HepG2 (cell line): ENCODE data around the gene MAN2B2. TPM values are rescaled to one million over a fixed set of nuclear protein-coding genes. Genes with fewer than 3 reads are reported as not detected.

Experiments used
- ATAC-seq: fragments of 200-7000 bp; cut with Tn5 transposase; 3 replicates; pipeline ENCODE4 v1.9.1; 2020; ENCODE audit warnings: mild to moderate bottlenecking, moderate library complexity
- BruUV-seq: library from RNA; stranded (reverse); fragments of 400-500 nt; replicated peaks from 2 replicates; lab custom pipeline; 2021; lab: Mats Ljungman, UMichigan
- CTCF ChIA-PET: fragments of 300-600 bp; formaldehyde crosslinking; extraction: SDS; loops from one replicate; lab custom pipeline; 2021; ENCODE audit warnings: low total read pairs, inconsistent platforms, low intra/inter-chr PET ratio; lab: Yijun Ruan, JAX
- POLR2A ChIA-PET: fragments of 350-600 bp; sonication (Branson Sonifier 250); formaldehyde crosslinking; loops from one replicate; lab custom pipeline; 2020; ENCODE audit warnings: antibody characterized with exemption, inconsistent platforms; lab: Yijun Ruan, JAX
- DNase-seq: peaks from one replicate; pipeline ENCODE4 v3.0.0-alpha.2; 2015; ENCODE audit warnings: low spot score
- FAIRE-seq: peaks from 3 replicates; lab custom pipeline; 2011; peaks lifted over from hg19 to GRCh38; lab: Jason Lieb, UNC
- H2AFZ ChIP-seq: one replicate; pipeline ENCODE4 v1.6.1; 2011; ENCODE audit warnings: low read length, inconsistent platforms
- H3K27ac ChIP-seq: fragments of 300-600 bp; 3 replicates; pipeline ENCODE4 v1.8.0; 2011; ENCODE audit warnings: mixed run types, mild to moderate bottlenecking, mixed read lengths, low read length, inconsistent platforms; ENCODE audit not compliant: insufficient read depth; ENCODE audit errors: extremely low read length
- H3K27me3 ChIP-seq, 2 experiments: fragments of 200-600 bp in 1 of 2; 2 replicates in 1 of 2; 3 replicates in 1 of 2; pipeline versions ENCODE4 v1.6.0 to v1.8.0; 2011; ENCODE audit warnings: low read length in 2 of 2, mild to moderate bottlenecking in 2 of 2, moderate library complexity in 2 of 2, inconsistent platforms in 1 of 2; ENCODE audit not compliant: insufficient read depth in 2 of 2, control insufficient read depth in 1 of 2
- H3K36me3 ChIP-seq, 2 experiments: fragments of 200-600 bp in 1 of 2; replicated peaks in 1 of 2; 2 replicates in 1 of 2; 3 replicates in 1 of 2; pipeline versions ENCODE4 v1.5.1 to v1.8.0; 2011; ENCODE audit warnings: low read length in 2 of 2, inconsistent platforms in 1 of 2; ENCODE audit not compliant: insufficient read depth in 2 of 2, control insufficient read depth in 1 of 2
- H3K4me1 ChIP-seq: 2 replicates; pipeline ENCODE4 v1.5.1; 2012; ENCODE audit warnings: low read length, inconsistent platforms; ENCODE audit not compliant: insufficient read depth
- H3K4me2 ChIP-seq: 2 replicates; pipeline ENCODE4 v1.6.0; 2011; ENCODE audit warnings: low read depth, low read length, inconsistent platforms
- H3K4me3 ChIP-seq, 3 experiments: fragments of 200-600 bp in 1 of 3; sonication (generic), shearing (Covaris generic) in 1 of 3; replicated peaks in 1 of 3; 2 replicates each; pipeline ENCODE4 v1.5.1; 2011 to 2016; ENCODE audit warnings: low read length in 3 of 3, inconsistent platforms in 2 of 3, low read depth in 2 of 3, mild to moderate bottlenecking in 2 of 3, control low read depth in 1 of 3, mixed read lengths in 1 of 3; ENCODE audit not compliant: insufficient read depth in 1 of 3
- H3K79me2 ChIP-seq: one replicate; pipeline ENCODE4 v1.6.1; 2011; ENCODE audit warnings: low read length, inconsistent platforms; ENCODE audit not compliant: insufficient read depth
- H3K9ac ChIP-seq: 2 replicates; pipeline ENCODE4 v1.6.0; 2011; ENCODE audit warnings: mild to moderate bottlenecking, low read depth, low read length, inconsistent platforms; ENCODE audit not compliant: insufficient read depth
- H3K9me3 ChIP-seq: 2 replicates; pipeline ENCODE4 v1.5.1; 2012; ENCODE audit warnings: mild to moderate bottlenecking, low read length
- H4K20me1 ChIP-seq: 2 replicates; pipeline ENCODE4 v1.6.0; 2011; ENCODE audit warnings: inconsistent platforms, mild to moderate bottlenecking, low read length, moderate library complexity; ENCODE audit not compliant: insufficient read depth
- ESRRA ChIP-seq: sonication (generic); formaldehyde crosslinking; IDR thresholded peaks from 2 replicates; pipeline ENCODE4 v1.5.1; 2020; ENCODE audit warnings: mild to moderate bottlenecking, low read depth, missing genetic modification reagents
- GFI1 ChIP-seq: sonication (generic); formaldehyde crosslinking; IDR thresholded peaks from 2 replicates; pipeline ENCODE4 v1.5.0; 2020; ENCODE audit warnings: missing genetic modification reagents, mild to moderate bottlenecking, borderline replicate concordance
- HNRNPH1 ChIP-seq: fragments of 200-400 bp; formaldehyde crosslinking; optimal IDR thresholded peaks from 2 replicates; pipeline ENCODE3; 2017; ENCODE audit warnings: mild to moderate bottlenecking, low read depth, low read length
- PCBP2 ChIP-seq: fragments of 200-400 bp; formaldehyde crosslinking; optimal IDR thresholded peaks from 2 replicates; pipeline ENCODE3; 2018; ENCODE audit warnings: low read length, low read depth; ENCODE audit not compliant: poor library complexity, severe bottlenecking
- RXRA ChIP-seq: sonication (generic); formaldehyde crosslinking; IDR thresholded peaks from 2 replicates; pipeline ENCODE4 v1.5.1; 2020; ENCODE audit warnings: missing genetic modification reagents
- SPEN ChIP-seq: sonication (generic); formaldehyde crosslinking; IDR thresholded peaks from 2 replicates; pipeline ENCODE4 v1.5.1; 2020; ENCODE audit warnings: low read depth, mild to moderate bottlenecking, missing genetic modification reagents
- YEATS2 ChIP-seq: sonication (generic); formaldehyde crosslinking; IDR thresholded peaks from 2 replicates; pipeline ENCODE4 v1.4.0; 2020; ENCODE audit warnings: missing genetic modification reagents, borderline replicate concordance
- ZNF567 ChIP-seq: sonication (generic); formaldehyde crosslinking; IDR thresholded peaks from 2 replicates; pipeline ENCODE4 v1.8.1; 2023; ENCODE audit warnings: mild to moderate bottlenecking, missing genetic modification reagents, borderline replicate concordance
- ZNF589 ChIP-seq: sonication (generic); formaldehyde crosslinking; conservative IDR thresholded peaks from 2 replicates; pipeline ENCODE4 v1.8.0; 2022; ENCODE audit warnings: mild to moderate bottlenecking, moderate library complexity, missing genetic modification reagents
- ZSCAN22 ChIP-seq: sonication (generic); formaldehyde crosslinking; IDR thresholded peaks from 2 replicates; pipeline ENCODE4 v1.4.0; 2020; ENCODE audit warnings: mild to moderate bottlenecking, missing genetic modification reagents
- whole genome bisulfite sequencing: methylation state at CpG from one replicate; pipeline ENCODE4 v1.1.6; 2017; ENCODE audit warnings: low lambda C conversion rate; 5-methylcytosine and 5-hydroxymethylcytosine counted together
- in situ Hi-C: cut with HindIII; loops from 2 replicates; pipeline ENCODE4 v1.10.0; 2017; ENCODE audit warnings: low pct_unique_long_range_greater_than_20kb; ENCODE audit not compliant: extremely low pct_ligation_motif_present
- intact Hi-C: fragments of 100-400 bp; cut with micrococcal nuclease; formaldehyde crosslinking; loops from one replicate; pipeline ENCODE4 v1.10.0; 2022; ENCODE audit not compliant: unreplicated experiment
- polyA plus RNA-seq, 8 experiments: library from polyadenylated mRNA; depleted of rRNA in 3 of 8; stranded (reverse) in 7 of 8; unstranded in 1 of 8; fragments of >200 nt; fragmentation: Illumina TruSeq in 4 of 8; extraction: Trizol in 4 of 8; gene quantifications; 2 replicates each; pipeline versions ENCODE4 v1.2.1 to v1.2.3, GENCODE V29; 2011 to 2016; ENCODE audit warnings: low read depth in 4 of 8, missing spikeins in 1 of 8, mixed read lengths in 1 of 8; ENCODE audit not compliant: insufficient read depth in 1 of 8
- total RNA-seq, 5 experiments: library from RNA; depleted of rRNA; stranded (reverse); fragments of >200 nt; fragmentation: Illumina TruSeq; extraction: Trizol; gene quantifications; 2 replicates each; pipeline ENCODE4 v1.2.3, GENCODE V29; 2016; ENCODE audit warnings: low read depth in 1 of 5
- TF ChIP-seq, protein P1 (sequence below): IDR thresholded peaks from 2 replicates; pipeline ENCODE4 v1.6.1; 2016; ENCODE audit warnings: low read depth, control low read depth
- TF ChIP-seq, protein P2 (sequence below): sonication (generic); formaldehyde crosslinking; IDR thresholded peaks from 2 replicates; pipeline ENCODE4 v1.4.0; 2020; ENCODE audit warnings: missing genetic modification reagents

MAN2B2 gene
- total and polyA plus RNA-seq, 2 of the 13 experiments (the other 11 are each of a cell fraction or from before 2014, with no cell fraction given): 4.8 to 5.4 TPM

DNA sequence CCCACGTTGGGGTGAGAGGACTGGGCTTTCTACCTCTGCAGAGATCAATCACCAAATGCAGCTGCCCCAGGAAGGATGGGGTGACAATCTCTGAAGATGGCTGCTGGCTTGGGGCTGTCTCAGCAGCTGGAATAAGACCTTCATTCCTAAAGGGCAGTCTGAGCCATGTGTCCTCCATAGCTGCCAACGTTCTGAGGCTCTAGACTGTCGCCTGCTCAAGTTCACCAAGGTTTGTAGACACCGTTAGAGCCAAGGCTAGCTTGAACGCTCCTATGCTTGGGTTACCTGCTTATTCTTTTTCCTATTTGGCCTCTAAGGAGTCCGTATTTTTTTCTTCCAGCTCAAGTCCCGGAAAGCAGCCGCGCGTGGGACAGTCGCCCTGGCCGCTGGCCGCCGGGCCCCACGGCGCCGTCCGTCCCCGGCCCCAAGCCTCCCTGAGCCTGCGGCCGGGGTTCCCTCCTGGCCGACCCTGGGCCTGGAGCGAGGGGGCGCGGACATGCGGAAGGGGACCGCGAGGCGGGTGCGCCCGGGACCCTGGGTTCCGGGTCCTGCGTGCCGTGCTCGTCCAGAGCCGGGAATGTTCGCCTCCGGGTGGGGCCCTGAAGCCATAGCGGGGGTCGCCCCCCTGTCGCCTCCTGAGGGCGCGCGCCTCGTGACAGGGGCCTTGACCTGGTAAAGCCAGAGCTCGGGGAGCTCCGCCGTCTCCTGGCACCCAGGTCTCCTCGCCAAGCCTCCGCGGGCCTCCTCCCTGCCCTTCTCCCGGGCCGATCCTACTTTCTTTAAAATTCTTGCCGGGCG is 88.8 kb downstream of the MAN2B2 start:
- Histone ChIP-seq H3K4me2 (no peak overlapping the region), H3K4me3 (no peak overlapping the region), H4K20me1 (no peaks in the 10 kb centered on the region), H3K27ac (no peak overlapping the region), H3K4me1 (peaks cover 4% of the 10 kb centered on the region), H3K36me3 (no peaks in the 10 kb centered on the region), H3K27me3 (no peaks in the 10 kb centered on the region), H2AFZ (no peak overlapping the region), H3K9me3 (no peaks in the 10 kb centered on the region), H3K79me2 (no peaks in the 10 kb centered on the region), H3K9ac (no peak overlapping the region)
- no peak for ATAC-seq
- ChIA-PET POLR2A (interaction anchor here (1.0 to 2.4 kb wide), 3 partner anchors 9 to 31 kb away, joined by 4 to 31 read pairs (median 4); partner anchors contain the start of gene MRFAP1), CTCF (no interaction called here)
- FAIRE-seq: no peak
- no TSS peak for BruUV-seq
- TF ChIP-seq, protein P1, sequence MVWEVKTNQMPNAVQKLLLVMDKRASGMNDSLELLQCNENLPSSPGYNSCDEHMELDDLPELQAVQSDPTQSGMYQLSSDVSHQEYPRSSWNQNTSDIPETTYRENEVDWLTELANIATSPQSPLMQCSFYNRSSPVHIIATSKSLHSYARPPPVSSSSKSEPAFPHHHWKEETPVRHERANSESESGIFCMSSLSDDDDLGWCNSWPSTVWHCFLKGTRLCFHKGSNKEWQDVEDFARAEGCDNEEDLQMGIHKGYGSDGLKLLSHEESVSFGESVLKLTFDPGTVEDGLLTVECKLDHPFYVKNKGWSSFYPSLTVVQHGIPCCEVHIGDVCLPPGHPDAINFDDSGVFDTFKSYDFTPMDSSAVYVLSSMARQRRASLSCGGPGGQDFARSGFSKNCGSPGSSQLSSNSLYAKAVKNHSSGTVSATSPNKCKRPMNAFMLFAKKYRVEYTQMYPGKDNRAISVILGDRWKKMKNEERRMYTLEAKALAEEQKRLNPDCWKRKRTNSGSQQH (CRISPR knock-in tag): no peak
- no peak for TF ChIP-seq GFI1
- TF ChIP-seq, protein P2, sequence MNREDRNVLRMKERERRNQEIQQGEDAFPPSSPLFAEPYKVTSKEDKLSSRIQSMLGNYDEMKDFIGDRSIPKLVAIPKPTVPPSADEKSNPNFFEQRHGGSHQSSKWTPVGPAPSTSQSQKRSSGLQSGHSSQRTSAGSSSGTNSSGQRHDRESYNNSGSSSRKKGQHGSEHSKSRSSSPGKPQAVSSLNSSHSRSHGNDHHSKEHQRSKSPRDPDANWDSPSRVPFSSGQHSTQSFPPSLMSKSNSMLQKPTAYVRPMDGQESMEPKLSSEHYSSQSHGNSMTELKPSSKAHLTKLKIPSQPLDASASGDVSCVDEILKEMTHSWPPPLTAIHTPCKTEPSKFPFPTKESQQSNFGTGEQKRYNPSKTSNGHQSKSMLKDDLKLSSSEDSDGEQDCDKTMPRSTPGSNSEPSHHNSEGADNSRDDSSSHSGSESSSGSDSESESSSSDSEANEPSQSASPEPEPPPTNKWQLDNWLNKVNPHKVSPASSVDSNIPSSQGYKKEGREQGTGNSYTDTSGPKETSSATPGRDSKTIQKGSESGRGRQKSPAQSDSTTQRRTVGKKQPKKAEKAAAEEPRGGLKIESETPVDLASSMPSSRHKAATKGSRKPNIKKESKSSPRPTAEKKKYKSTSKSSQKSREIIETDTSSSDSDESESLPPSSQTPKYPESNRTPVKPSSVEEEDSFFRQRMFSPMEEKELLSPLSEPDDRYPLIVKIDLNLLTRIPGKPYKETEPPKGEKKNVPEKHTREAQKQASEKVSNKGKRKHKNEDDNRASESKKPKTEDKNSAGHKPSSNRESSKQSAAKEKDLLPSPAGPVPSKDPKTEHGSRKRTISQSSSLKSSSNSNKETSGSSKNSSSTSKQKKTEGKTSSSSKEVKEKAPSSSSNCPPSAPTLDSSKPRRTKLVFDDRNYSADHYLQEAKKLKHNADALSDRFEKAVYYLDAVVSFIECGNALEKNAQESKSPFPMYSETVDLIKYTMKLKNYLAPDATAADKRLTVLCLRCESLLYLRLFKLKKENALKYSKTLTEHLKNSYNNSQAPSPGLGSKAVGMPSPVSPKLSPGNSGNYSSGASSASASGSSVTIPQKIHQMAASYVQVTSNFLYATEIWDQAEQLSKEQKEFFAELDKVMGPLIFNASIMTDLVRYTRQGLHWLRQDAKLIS (CRISPR knock-in tag): no peak
- no peak for TF ChIP-seq HNRNPH1
- TF ChIP-seq ZNF589: no peak
- no peak for TF ChIP-seq SPEN (CRISPR knock-in tag)
- TF ChIP-seq RXRA (CRISPR knock-in tag): no peak
- TF ChIP-seq YEATS2 (CRISPR knock-in tag): no peak
- no peak for TF ChIP-seq ZSCAN22 (CRISPR knock-in tag)
- TF ChIP-seq ZNF567 (CRISPR knock-in tag): no peak
- TF ChIP-seq ESRRA (CRISPR knock-in tag): no peak
- TF ChIP-seq PCBP2: no peak
- intact Hi-C loops (no loop called here), in situ Hi-C loops (no loop called here)
- 89% methylated on average over 36 of the region's 55 CpGs for WGBS
- no peak for DNase-seq
